Measurements from ENCODE around the gene EMC10. TPM values are rescaled to one million over a fixed set of nuclear protein-coding genes. Genes with fewer than 3 reads are reported as not detected.

EMC10 gene
- total RNA-seq, 2 donors from 2014 or later: 112 to 163 TPM

DNA sequence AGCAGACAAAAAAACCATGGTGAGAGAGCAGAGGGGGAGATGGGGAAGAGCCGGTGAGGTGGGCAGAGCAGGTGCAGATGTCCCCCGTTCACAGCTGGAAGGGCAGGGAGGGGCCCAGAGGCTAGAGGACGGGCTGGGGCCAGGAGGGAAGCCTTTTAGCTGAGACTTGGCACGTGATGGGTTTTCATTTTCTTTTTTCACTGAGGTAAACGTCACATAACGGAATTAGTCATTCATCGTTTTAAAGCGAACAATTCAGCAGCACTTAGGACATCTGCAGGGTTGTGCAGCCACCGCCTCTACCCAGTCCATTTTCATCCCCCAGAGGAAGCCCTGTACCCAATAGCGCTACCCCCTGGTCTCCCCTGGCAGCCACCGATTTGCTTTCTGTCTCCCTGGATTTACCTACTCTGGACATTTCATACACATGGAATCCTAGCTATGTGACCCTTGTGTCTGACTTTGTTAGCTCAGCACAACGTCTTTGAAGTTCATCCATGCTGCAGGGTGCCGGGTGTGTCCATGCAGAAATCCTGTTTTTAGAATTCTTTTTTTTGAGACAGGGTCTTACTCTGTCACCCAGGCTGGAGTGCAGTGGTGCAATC is 16.0 kb upstream of the EMC10 start:
- intact Hi-C loops (cut with DNase I): loop anchor here (2.0 kb wide), 1 partner anchor 91 kb away; no protein-coding TSS in a partner anchor
- Histone ChIP-seq H3K9me3 (no peaks in the 10 kb centered on the region), H3K4me3 (no peak overlapping the region), H3K27me3 (no peaks in the 10 kb centered on the region), H3K9ac (ENCODE audit: low read depth in 2 of 2, low read length in 2 of 2) (no peak overlapping the region), H3K4me1 (no peaks in the 10 kb centered on the region), H3K27ac (no peak overlapping the region), H3K36me3 (no peaks in the 10 kb centered on the region)
- DNase-seq: no peak
- TF ChIP-seq CTCF (IDR thresholded peaks at IDR 0.05): no peak

DNA sequence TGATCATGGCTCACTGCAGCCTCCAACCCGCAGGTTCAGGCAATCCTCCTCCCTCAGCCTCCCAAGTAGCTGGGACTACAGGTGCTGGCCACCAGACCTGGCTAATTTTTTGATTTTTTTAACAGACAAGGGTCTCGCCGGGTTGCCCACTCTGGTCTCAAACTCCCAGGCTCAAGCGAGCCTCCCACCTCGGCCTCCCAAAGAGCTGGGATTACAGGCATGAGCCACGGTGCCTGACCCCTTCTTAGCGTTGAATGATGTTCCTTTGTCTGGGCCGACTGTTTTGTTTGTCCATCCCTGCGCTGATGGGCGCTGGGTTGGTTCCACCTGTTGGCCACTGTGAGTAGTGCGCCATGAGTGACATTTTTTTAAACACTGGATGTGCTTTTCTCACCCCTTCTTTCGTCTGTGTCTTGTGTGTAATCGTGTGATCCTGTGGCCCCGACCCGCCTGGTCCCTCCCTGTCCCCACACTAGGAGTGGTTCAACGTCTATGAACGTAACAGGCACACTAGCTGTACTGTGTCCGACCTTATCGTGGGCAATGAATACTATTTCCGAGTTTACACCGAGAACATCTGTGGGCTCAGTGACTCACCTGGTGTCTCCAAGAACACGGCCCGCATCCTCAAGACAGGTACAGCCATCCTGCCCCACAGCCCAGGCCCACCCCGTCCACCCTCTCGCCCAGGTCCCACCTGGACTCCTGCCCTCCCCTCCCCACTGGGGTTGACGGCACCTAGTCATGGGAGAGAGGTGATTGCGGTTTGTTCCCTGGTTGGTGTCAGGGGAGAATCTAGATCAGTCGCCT is 15.0 kb upstream of the EMC10 start:
- no peak overlapping the region for H3K4me3 ChIP-seq
- H3K27ac ChIP-seq: no peak overlapping the region
- peak; percentile 76 for TF ChIP-seq CTCF (IDR thresholded peaks at IDR 0.05)
- intact Hi-C loops (cut with DNase I): loop anchor here (2.0 kb wide), 1 partner anchor 92 kb away; no protein-coding TSS in a partner anchor
- no peaks in the 10 kb centered on the region for H3K4me1 ChIP-seq
- no peaks in the 10 kb centered on the region for H3K36me3 ChIP-seq
- DNase-seq: peak; percentile 65
- no peaks in the 10 kb centered on the region for H3K9me3 ChIP-seq
- no peak overlapping the region for H3K9ac ChIP-seq (ENCODE audit: low read depth in 2 of 2, low read length in 2 of 2)
- no peaks in the 10 kb centered on the region for H3K27me3 ChIP-seq

DNA sequence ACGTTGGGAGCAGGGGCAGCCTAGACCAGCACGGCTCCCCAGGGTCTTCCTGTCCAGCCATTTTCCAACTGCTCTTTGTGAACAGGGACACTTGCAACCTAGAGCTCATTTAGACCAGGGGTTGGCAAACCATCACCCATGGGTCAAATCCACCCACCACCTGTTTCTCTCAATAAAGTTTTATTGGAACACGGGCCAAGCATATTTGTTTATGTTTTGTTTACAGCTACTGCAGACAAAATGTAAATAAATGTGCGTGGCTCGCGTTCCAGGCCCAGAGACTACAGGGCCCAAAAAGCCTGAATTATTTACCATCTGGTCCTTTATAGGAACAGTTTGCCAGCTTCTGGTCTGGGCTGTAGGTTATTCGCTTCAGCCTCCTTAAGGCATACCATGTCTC is 13.3 kb upstream of the EMC10 start:
- no peaks in the 10 kb centered on the region for H3K4me1 ChIP-seq
- no peaks in the 10 kb centered on the region for H3K9me3 ChIP-seq
- no peak for TF ChIP-seq CTCF (IDR thresholded peaks at IDR 0.05)
- DNase-seq: no peak
- no peaks in the 10 kb centered on the region for H3K27me3 ChIP-seq
- intact Hi-C loops (cut with DNase I): no loop called here
- H3K36me3 ChIP-seq: no peaks in the 10 kb centered on the region
- no peak overlapping the region for H3K9ac ChIP-seq (ENCODE audit: low read depth in 2 of 2, low read length in 2 of 2)
- no peak overlapping the region for H3K27ac ChIP-seq
- no peak overlapping the region for H3K4me3 ChIP-seq

DNA sequence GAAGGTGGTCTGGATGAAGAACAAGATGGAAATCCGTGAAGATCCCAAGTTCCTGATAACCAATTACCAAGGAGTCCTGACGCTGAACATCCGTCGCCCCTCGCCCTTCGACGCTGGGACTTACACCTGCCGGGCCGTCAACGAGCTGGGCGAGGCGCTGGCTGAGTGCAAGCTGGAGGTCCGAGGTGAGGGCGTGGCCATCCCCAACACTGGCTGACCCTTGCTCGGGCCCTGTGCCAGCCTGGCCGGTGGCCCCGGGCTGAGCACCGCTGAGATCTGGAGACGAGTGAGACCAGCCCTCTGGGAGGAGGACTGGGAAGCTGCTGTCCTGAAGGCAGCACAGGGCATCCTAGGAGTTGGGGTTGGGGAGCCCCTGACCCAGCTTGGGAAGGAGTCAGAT is 12.0 kb upstream of the EMC10 start:
- DNase-seq: no peak
- intact Hi-C loops (cut with DNase I): no loop called here

DNA sequence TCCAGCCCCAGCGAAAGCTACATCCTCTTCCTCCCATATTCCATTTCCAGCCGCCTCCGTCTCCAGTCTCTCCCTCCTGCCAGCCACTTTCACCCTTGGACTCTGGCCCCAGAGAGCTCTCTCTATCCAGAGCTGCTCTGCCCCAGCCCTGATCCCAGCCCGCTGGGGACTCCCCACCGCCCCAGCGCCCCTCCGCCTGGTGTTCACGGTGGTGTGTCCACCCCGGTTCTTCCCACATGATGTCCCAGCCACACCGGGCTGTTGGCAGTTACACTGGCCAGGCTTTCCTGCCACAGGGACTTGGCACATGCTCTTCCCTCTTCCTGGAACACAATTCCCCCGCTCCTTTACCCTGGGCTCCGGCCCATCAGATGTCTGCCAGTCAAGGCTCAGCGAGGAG is 11.3 kb upstream of the EMC10 start:
- no peak for TF ChIP-seq CTCF (IDR thresholded peaks at IDR 0.05)
- DNase-seq: no peak
- Histone ChIP-seq H3K27me3 (no peaks in the 10 kb centered on the region), H3K4me1 (no peaks in the 10 kb centered on the region), H3K4me3 (no peak overlapping the region), H3K36me3 (no peaks in the 10 kb centered on the region), H3K9ac (ENCODE audit: low read depth in 2 of 2, low read length in 2 of 2) (no peak overlapping the region), H3K27ac (no peak overlapping the region), H3K9me3 (no peaks in the 10 kb centered on the region)
- intact Hi-C loops (cut with DNase I): no loop called here

More for the DNA sequence above, 12.0 kb upstream of the EMC10 start:
- Histone ChIP-seq H3K27ac (no peak overlapping the region), H3K9ac (ENCODE audit: low read depth in 2 of 2, low read length in 2 of 2) (no peak overlapping the region), H3K36me3 (no peaks in the 10 kb centered on the region), H3K4me3 (no peak overlapping the region), H3K4me1 (no peaks in the 10 kb centered on the region), H3K27me3 (no peaks in the 10 kb centered on the region), H3K9me3 (no peaks in the 10 kb centered on the region)
- TF ChIP-seq CTCF (IDR thresholded peaks at IDR 0.05): no peak
